Measurements from ENCODE around the gene TMEM255A.

Gene TMEM255A

GRCh38 chrX:120235284-120235683 lies 76.0 kb downstream of the TMEM255A start:
- no peak for DNase-seq (ENCODE audit: extremely low read depth, low read depth)

GRCh38 chrX:120228187-120228908 lies 82.9 kb downstream of the TMEM255A start:
- no peak for DNase-seq (ENCODE audit: extremely low read depth, low read depth)
- no peak for TF ChIP-seq CTCF (IDR thresholded peaks at IDR 0.05; ENCODE audit: low read depth, low read length)

More at GRCh38 chrX:120235284-120235683, 76.0 kb downstream of the TMEM255A start:
- no peak for TF ChIP-seq CTCF (IDR thresholded peaks at IDR 0.05; ENCODE audit: low read depth, low read length)

- no peak for DNase-seq (ENCODE audit: extremely low read depth, low read depth)
- TF ChIP-seq CTCF (IDR thresholded peaks at IDR 0.05; ENCODE audit: low read depth, low read length) = no peak
Measured at GRCh38 chrX:120224388-120224787, 86.9 kb downstream of the TMEM255A start.

GRCh38 chrX:120223374-120223773 lies 87.9 kb downstream of the TMEM255A start:
- no peak for DNase-seq (ENCODE audit: extremely low read depth, low read depth)
- TF ChIP-seq CTCF (IDR thresholded peaks at IDR 0.05; ENCODE audit: low read depth, low read length) = no peak

GRCh38 chrX:120213438-120214265 lies 97.6 kb downstream of the TMEM255A start:
- peak; percentile 94 for TF ChIP-seq CTCF (IDR thresholded peaks at IDR 0.05; ENCODE audit: low read depth, low read length)
- DNase-seq (ENCODE audit: extremely low read depth, low read depth) = peak; percentile 19

Data from AG09319 (cell line).